GM19372 (cell line): ENCODE results near the gene KLK8.

Experiments used
- ATAC-seq: cut with Tn5 transposase; IDR thresholded peaks from one replicate; pipeline ENCODE4 v1.9.1; 2021; ENCODE audit warnings: mild to moderate bottlenecking, low read depth, moderate library complexity; ENCODE audit not compliant: unreplicated experiment

Gene KLK8

DNA sequence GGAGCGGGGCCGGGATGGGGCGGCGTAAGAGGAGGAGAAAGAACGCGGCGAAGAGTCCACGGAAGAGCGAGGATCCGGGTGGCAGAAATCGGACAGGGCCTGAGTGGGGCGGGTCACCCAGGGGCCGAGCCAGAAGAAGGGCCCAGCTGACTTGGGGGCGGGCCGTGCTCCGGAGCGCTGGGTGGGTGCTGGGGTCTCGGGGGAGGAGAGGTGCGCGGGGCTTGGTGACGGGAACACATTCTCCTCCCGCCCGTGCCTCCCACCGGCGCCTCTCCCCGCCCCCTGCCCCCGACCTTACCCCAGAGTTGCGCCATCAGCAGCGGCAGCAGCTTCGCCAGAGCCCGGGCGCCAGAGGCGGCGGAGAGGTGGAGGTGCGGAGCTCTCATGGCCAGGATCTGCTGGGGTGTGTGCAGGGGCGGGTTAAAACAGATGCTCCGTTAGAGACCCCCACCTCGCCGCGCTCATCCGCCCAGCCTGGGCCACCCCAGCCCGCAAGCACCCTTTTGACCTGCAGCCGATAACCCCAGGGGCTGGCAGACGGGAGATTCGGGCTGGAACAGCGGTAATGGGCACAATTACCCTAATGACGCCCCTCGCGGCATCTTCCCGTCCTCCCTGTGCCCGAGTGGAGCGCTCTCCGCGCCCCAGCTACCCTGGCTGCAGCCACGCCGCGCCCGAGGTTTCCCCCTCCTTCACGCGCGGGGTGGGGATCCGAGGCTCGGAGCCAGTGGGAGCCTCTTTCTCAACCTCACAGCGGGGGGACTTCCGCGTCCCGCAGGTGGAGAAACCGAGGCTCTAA lies 17.5 kb upstream of the KLK8 start:
- no peak for ATAC-seq

DNA sequence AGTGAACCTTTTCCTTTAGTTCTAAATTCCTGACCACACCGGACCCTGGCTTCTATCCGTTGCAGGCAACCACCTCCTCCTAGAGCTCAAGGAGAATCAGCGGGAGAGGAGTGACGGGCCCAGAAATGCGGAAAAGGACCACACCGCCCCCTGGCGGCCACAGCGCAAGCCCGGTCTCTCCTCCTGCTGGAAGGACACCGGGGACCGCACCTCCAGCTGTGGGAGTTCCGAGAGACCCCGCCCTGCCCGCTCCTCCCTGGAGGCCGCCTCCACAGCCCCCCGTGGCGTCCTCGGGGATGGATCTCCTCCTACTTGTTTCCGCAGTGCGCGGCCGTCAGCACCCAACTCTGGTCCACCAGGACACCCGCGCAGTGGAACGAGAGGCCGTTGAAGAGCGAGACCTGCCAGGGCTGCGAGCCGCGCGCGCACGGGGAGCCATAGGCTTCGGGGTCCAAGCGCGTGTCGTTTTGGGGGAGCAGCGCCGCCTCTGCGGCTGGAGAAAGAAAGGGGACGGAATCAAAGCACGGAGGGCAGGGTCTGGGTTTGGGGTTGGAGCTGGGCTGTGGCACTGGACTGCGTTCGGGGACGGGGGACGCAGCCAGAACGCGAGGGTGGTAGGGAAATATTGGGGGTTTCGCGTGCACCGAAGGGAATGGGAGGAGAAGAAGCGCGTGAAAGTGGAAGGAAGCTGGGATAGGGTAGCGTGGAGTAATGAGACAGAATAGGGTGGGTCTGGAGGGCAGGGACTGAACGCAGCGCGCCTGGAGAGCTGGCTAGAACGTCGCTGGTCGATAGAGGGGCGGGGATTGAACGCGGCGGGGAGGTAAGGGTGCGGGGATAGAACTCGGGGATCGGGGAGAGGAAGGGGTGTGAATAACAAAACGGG lies 15.6 kb upstream of the KLK8 start:
- no peak for ATAC-seq

DNA sequence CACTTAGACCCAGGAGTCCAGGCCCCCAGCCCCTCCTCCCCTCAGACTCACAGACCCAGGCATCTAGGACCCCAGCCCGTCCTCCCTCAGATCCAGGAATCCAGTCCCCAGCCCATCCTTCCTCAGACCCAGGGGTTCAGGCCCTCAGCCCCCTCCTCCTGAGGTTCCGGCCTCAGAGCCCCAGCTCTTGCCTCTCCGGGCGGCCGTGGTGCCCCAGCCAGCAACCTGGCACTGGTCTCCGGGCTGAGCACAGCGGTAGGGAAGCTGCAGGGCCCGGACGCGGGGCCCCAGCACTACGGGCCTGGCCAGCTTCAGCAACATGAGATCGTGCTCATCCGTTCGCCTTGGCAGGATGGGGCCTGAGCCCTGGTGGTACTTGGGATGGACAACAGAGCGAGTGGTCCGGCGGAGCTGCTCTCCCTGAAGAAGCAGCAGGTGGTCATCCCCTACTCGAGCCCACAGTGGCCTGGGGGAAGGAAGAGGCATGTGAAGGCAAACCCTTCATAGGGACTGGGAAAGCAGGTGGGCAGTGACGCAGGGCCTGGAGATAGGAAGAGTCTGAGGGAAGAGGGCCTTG lies 14.4 kb upstream of the KLK8 start:
- no peak for ATAC-seq

DNA sequence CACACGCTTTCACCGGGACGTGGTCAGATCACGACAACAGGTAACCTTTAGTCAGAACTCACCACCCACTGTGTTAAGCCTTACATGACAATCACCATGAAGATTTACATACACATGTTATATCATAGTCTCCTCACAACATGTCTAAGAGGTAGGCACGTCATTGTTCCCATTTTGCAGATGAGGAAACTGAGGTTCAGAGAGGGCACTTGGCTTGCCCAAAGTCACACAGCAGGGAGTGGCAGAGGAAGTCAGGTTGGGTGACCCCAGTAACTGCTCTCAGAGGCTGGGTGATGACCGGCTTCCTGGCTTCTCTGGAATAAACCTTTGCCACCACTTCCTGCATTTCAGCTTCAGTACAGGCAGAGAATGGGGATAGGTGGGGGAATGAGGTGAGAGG lies 12.8 kb upstream of the KLK8 start:
- no peak for ATAC-seq

DNA sequence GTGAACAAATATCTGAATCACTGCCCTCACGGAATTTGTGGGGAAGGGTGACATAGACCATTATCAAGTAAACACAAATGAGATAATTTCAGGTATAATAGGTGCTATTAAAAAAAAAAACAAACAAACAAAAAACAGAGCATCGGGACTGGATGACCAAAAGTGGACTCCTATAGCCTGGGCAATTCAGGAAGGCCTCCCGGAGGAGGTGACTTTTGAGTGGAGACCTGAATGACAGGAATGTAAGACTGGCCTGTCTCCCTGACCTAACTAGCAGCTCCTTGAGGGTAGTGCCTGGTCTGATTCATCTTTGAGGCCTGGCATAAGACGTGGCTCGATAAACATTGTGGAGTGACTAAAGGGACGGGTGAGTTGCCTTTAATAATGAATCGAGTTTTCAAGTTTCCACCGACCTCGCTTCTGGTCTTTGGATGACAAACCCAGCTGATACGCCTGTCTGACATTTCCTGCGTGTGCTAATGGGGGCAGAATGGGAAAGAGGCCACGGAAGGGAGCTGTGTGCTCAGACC lies 11.3 kb upstream of the KLK8 start:
- ATAC-seq, result no peak

DNA sequence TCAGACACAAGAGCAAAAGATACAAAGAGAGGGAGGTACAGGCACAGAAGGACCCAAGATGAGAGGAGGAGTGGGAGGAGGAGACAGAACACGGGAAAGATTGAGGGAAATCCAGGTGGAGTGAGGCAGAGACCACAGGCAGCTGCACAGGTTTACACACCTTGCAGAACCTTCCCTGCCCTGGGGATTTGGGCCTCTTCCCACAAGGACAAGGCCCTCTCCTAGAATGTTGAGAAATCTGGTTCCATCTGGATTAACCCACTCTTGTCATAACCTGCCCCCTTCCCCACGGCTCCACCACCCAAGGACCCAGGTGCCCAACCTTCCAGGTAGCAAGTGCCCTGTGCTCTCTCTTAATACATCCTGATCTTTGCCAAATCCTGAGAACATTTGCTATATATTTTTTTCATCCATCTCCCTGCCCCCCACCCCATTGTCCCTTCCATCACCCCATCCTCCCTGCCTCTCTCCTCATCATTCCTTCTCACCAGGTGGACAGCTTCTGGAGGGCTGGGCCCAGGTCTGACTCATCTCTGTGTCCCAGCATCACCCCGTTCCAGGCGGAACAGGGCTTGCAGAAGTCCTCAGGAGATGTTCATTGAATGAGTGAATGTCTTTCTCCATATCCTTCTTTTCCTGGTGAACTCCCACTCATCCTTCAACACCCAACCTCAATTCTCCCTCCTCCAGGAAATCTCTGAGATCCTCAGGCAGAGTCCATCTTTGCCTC lies 8.8 kb upstream of the KLK8 start:
- no peak for ATAC-seq

DNA sequence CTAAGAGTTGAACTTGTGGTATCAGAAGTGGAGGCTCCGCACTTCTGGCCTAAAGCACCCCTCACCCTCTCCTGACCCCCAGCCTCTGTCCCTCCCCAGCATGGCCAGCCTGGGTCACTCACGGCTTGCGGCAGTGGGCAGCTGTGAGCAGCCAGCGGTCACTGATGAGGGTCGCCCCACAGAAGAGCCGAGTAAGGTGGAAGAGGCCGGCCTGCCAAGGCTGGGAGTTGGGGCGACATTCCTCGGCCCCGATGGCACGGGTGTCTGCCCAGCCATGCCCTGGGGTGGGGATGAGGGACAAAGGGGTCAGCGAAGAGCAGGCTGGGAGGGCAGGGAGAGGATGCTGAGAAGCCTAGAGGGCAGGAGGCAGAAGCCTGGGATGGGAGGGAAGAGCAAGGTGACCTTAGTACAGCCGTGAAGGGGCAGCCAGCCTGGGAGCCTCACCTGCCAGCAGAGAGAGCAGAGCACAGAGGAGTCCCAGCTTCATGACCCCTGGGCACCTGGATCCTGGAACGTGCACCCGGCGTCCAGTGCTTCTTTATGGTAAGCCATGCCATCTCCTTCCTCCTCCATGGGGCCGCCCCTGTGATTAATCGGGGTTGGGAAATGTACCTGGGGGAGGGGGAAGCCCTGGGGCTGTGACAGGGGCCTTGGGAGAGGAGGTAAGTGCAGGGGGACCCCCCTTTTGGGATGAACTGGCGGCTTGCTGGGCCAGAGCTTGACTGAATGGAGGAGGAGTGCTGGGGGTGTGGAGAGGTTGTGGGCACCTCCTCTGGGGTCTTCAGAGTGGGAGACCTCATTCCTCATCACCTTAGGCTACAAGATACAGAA lies 7.9 kb upstream of the KLK8 start:
- ATAC-seq, result no peak

DNA sequence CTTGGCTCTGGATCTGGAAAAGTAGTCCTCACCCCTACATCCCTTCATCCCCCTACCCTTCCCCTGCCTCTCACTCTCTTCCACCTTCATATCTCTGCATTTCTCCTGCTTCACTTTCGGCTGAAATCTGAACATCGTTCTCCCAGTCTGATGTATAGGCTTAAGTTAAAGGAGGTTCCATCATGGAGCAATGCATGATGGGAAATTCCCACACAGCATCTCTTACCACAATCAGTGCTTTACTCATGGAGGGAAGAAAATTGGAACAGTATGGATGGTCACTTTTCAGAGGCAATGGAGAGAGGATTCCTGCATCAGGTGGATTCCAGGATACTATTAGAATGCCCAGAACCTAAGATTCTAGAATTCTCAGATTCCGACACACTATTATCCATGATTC lies 6.1 kb upstream of the KLK8 start:
- ATAC-seq, result no peak

DNA sequence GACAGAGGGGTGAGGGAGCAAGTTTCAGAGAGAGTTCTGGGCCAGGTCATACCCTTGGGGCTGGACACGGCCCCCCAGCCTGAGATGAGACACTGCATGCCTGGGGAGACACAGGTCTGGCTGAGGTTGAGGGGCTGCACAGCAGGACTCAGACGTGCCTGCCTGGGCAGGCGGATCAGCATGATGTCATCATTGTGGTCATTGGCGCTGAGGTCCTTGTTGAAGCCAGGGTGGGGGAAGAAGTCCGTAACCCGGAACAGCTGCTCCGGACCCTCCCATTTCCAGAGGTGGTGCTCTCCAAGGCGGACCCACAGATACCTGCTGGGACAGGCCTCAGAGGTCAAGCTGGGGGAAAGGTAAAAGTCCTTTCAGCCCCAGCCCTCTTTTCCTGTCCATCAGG lies 5.0 kb upstream of the KLK8 start:
- ATAC-seq, result no peak

DNA sequence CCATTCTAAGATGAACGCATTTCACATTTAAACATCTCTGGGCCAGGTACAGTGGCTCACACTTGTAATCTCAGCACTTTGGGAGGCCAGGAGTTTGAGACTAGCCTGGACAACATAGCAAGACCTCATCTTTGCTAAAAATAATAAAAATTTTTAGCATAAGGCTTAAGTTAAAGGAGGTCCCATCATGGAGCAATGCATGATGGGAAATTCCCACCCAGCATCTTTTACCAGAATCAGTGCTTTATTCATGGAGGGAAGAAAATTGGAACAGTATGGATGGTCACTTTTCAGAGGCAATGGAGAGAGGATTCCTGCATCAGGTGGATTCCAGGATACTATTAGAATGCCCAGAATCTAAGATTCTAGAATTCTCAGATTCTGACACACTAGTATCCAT lies 3.8 kb upstream of the KLK8 start:
- no peak for ATAC-seq

DNA sequence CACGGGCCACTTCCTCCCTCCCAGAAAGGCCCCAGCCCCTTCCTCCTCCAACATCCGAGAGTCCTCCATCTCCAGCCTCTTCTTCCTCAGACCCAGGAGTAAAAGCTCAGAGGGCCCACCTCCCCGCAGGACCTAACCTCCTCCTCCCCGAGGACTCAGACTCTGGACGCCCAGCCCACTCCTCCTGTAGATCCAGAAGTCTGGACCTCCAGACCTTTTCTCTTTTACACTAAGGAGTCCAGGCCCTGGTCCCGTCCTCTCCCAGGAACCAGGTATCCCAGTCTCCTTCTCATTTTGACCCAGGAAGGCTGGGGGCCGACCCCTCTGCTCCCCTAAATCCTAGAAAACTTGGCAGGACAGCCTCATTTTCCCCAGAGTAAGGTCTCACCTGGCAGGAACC lies 1.9 kb upstream of the KLK8 start:
- no peak for ATAC-seq

DNA sequence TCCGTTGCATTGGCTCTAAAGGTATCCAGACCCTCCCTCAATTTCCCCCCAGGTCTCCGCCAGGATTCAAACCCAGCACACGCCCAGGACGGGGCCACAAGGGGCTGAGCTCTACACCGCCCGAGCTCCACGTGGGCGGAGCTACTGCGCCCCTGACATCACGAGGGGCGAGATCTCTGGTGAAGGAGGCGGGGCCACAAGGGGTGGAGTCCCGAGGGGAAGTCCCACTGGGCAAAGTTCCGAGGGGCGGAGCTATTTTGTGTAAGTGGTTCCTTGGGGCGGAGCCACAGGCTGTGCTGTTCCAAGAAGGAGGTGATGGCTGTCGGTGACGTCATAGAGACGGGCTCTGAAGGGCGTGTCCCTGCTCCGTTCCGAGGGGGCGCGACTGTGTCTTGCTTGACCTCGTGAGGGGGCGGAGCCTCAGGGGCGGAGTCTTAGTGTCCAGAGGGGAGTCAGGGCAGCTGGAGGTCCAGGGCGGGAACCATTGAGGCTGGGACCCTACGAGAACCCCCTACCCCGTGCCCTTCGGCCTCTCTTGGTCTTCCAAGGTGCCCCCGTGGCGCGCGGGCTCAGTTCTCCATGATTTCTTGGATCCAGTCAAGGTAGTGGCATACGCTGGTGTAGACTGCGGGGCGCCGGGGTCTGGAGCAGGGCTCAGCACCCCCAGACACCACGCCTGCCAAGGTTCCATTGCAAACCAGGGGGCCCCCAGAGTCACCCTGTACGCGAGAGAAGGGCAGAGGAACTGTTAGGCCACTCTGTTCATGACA lies 1.3 kb upstream of the KLK8 start:
- no peak for ATAC-seq

DNA sequence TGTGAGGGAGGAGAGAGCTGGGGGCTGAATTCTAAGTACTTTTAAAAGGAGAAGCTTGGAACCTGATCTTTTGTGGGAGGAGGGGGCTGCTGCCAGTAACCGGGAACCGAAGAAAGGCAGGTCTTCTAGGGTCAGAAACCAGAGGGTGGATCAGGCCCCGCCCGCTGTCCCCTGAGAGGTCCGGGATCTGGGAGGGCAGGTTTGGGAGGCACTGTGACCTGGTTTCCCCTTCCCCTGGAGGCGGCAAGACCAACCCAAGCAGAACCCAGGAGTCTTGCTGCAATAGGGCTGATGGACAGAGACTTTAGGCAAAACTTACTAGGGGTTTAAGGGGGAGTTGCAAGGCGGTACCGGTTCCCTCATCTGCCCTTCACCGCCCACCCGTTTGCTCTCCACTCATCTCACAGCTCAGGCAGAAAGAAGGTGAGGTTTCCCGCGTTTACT lies 707 bp upstream of the KLK8 start:
- no peak for ATAC-seq

DNA sequence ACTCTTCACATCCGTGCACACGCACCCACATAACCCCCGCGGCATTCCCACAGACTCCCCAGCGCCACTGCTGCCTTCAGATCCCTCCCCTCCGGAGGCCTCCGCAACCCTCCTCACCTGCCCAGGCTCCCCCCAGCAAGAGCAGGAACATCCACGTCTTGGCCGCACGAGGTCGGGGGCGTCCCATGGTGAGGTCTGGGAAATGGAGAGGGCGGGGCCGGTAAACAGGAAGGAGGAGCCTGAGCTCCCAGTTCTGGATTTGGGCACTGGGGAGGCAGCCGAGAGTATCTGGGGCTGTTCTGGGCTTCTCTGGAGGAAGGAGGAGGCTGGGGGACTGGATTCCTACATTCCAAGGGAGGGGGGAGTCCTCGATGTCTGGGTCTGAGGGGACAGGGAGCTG lies 423 bp downstream of the KLK8 start:
- ATAC-seq, result no peak

DNA sequence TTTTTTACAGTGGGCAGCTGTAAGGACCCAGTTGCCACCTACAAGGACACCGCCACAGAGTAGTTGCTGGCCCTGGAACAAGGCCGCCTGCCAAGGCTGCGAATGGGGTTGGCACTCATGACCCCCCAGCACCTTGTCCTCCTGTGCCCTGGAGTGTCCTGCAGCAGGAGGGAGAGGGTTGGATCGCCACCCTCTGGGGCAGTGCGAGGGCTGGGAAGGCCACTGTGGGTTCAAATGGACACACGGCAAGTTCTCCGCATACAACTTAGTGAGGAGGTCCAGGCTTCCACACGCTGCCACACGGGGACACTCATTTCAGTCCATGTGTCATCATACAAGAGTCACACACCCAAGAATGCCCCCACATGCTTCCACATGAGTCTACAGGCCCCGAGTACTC lies 978 bp downstream of the KLK8 start:
- ATAC-seq, result no peak

DNA sequence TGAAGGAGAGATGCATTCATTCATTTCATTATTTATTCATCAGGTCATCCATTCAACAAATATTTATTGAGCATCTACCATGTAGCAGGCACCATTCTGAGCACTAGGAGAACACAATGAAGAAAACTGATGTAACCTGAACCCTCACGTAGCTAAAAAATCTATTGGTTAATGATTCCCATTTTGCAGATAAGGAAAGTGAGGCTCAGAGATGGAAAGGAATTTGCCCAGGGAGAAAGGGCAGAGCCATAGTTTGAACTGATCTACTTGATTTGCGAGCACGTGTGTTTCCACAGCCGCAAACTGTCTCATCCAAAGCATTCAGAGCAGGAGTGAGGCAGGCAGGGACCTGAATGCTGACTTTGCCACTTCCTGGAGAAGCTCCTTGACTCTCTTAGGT lies 2.7 kb downstream of the KLK8 start:
- ATAC-seq, result no peak

DNA sequence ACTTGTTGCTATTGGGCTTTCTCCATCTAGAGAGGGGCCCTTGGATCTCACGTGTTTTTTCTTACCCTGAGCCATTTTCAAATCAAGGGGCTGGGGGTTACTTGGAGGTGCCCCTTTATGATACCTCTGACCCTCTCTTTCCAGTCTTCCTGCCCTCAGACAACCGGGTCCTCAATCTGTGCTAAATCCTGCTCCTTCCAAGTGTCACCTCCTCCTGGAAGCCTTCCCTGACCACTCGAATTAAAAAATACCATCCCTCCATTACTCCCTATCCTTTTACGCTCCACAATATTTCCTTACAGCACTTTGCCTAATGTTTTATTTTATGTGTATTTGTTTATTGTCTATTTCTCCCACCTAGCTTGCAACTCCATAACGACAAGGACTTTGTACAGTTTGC lies 3.3 kb downstream of the KLK8 start:
- no peak for ATAC-seq

DNA sequence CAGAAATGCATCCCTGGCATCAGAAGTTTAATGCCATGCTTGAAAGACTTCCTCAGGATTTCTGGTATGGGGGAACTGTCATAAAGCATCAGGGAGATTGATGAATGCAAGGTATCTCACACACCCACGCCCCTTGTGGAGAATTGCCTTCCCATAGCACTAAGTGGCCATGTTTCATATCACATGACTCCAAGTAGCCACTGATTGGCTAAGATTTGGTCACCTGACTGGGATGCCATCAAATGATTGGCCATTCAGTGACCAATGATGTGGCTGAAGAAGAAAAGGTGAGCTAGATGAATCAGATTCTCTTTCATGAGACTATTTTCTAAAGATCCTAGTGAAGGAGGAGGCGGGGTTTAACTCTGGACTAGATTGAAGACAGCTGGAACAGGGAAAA lies 7.3 kb downstream of the KLK8 start:
- ATAC-seq, result no peak

DNA sequence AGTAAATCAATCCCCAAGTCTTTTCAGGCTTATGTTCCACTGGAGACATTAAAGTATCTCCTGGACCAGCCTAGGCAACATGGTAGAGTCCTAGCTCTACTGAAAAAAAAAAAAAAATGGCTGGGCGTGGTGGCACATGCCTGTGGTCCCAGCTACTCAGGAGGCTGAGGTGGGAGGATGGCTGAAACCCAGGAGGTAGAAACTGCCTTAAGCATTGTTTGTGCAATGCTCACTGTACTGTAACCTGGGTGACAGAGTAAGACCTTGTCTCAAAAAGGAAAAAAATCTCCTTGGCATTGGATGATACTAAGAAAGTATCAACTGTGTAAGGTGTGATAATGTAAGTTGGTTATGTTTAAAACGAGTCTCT lies 8.8 kb downstream of the KLK8 start:
- no peak for ATAC-seq
